ENCODE measurements around the gene PDLIM1. TPM values are rescaled to one million over a fixed set of nuclear protein-coding genes. Genes with fewer than 3 reads are reported as not detected.
"Not testable (repeated sequence)": the region's sequence is repeated elsewhere in the genome, so short reads cannot be mapped to it uniquely, and the experiment has no call there.

Gene PDLIM1
- total RNA-seq, 1 donor from 2014 or later, result 2.9 TPM

DNA sequence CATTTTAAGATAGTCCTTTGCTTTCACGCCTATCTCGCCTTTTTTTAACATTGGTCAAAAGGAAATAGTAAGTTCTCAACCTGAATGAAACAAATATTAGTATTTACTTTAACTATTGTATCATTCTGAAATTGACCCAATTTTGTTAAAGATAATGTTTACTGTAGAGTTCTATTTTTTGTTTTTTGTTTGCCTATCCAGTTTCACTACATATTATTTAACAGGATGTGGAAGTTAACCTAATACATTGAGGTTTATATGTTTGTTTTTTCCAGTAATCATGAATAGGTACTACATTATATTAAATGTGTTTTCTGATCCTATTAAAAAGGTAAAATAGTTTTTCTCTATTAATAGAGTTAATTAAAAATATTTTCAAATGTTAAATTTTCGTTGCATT lies 70.3 kb downstream of the PDLIM1 start:
- Mint-ChIP-seq H3K36me3 (ENCODE audit: low read depth) (peaks cover 6% of the 10 kb centered on the region), H3K4me3 (ENCODE audit: low read depth) (no peak overlapping the region), H3K4me1 (ENCODE audit: low read depth) (peaks cover 5% of the 10 kb centered on the region), H3K27me3 (ENCODE audit: low read depth) (peaks cover 4% of the 10 kb centered on the region), H3K9me3 (peaks cover 6% of the 10 kb centered on the region), H3K27ac (no peak overlapping the region)
- no peak for DNase-seq (ENCODE audit: low spot score)
- intact Hi-C loops (cut with micrococcal nuclease), result no loop called here

- H3K36me3 Mint-ChIP-seq (ENCODE audit: low read depth), result peaks cover 8% of the 10 kb centered on the region
- H3K27ac Mint-ChIP-seq, result no peak overlapping the region
- intact Hi-C loops (cut with micrococcal nuclease), result no loop called here
These were observed 73.3 kb downstream of the PDLIM1 start for GRCh38 chr10:95217476-95217875.

GRCh38 chr10:95214793-95215192 lies 76.0 kb downstream of the PDLIM1 start:
- Mint-ChIP-seq H3K27ac (no peak overlapping the region), H3K4me3 (ENCODE audit: low read depth) (no peak overlapping the region), H3K4me1 (ENCODE audit: low read depth) (peaks cover 12% of the 10 kb centered on the region), H3K27me3 (ENCODE audit: low read depth) (peaks cover 15% of the 10 kb centered on the region), H3K9me3 (peaks cover 6% of the 10 kb centered on the region), H3K36me3 (ENCODE audit: low read depth) (peaks cover 8% of the 10 kb centered on the region)
- no peak for DNase-seq (ENCODE audit: low spot score)
- intact Hi-C loops (cut with micrococcal nuclease), result no loop called here

More at GRCh38 chr10:95217476-95217875, 73.3 kb downstream of the PDLIM1 start:
- DNase-seq (ENCODE audit: low spot score), result no peak
- Mint-ChIP-seq H3K4me1 (ENCODE audit: low read depth) (peaks cover 10% of the 10 kb centered on the region), H3K9me3 (peaks cover 6% of the 10 kb centered on the region), H3K27me3 (ENCODE audit: low read depth) (peaks cover 12% of the 10 kb centered on the region), H3K4me3 (ENCODE audit: low read depth) (no peak overlapping the region)

DNA sequence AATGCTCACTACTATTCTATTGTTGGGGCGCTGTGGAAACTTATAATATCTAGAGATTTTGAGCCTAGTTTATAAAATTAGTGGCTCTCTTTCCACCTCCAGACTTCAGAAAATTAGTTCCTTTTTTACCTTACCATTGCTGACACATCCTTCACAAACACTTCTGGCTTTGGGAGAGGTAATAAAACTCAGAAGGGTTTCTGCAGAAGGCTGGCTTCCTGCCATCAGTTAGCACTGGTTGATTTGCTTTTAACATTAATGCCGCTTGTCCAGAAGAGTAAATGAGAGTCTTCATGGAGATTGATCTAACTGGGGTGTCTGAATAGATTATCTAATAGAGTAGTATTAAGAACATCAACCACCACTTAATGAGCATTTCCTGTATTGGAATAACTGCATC lies 76.4 kb downstream of the PDLIM1 start:
- H3K36me3 Mint-ChIP-seq (ENCODE audit: low read depth), result peaks cover 8% of the 10 kb centered on the region
- intact Hi-C loops (cut with micrococcal nuclease), result no loop called here
- peaks cover 15% of the 10 kb centered on the region for H3K27me3 Mint-ChIP-seq (ENCODE audit: low read depth)
- H3K4me3 Mint-ChIP-seq (ENCODE audit: low read depth), result no peak overlapping the region
- no peak for DNase-seq (ENCODE audit: low spot score)
- H3K4me1 Mint-ChIP-seq (ENCODE audit: low read depth), result peaks cover 8% of the 10 kb centered on the region
- H3K9me3 Mint-ChIP-seq, result peaks cover 6% of the 10 kb centered on the region
- no peak overlapping the region for H3K27ac Mint-ChIP-seq

GRCh38 chr10:95211606-95212279 lies 79.1 kb downstream of the PDLIM1 start:
- H3K4me3 Mint-ChIP-seq (ENCODE audit: low read depth), result no peak overlapping the region
- intact Hi-C loops (cut with micrococcal nuclease), result loop anchor here (2.0 kb wide), 1 partner anchor 33 kb away; no protein-coding TSS in a partner anchor
- peaks cover 15% of the 10 kb centered on the region for H3K27me3 Mint-ChIP-seq (ENCODE audit: low read depth)
- H3K27ac Mint-ChIP-seq, result no peak overlapping the region
- peaks cover 6% of the 10 kb centered on the region for H3K9me3 Mint-ChIP-seq
- no peak for DNase-seq (ENCODE audit: low spot score)
- H3K36me3 Mint-ChIP-seq (ENCODE audit: low read depth), result peaks cover 8% of the 10 kb centered on the region
- peaks cover 8% of the 10 kb centered on the region for H3K4me1 Mint-ChIP-seq (ENCODE audit: low read depth)

DNA sequence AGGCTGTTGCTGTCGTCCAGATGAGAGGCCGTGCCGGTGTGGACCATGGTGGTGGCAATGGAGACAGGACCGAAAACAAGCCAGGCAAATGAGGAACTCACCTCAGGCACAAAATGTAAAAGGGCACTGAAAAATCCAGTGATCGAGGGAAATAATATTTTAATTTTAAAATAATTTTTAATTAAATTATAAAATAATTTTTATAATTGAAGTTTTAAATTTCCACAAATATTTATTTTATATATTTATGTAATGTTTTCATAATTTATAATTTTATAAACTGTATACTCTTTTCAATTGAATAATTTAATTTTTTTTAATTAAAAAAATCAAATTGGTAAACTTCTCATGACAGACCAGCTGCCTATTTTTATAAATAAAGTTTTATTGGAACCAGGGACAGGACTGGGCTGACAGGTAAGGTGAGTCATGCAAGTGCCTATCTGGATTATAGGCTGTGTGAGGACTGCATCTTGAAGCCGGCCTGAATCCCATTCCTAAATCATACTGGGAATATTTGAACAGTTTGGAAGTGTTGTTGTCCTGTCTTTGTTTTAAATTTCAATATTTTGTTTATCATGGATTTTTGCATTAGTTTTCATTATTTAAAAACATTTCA lies 81.2 kb downstream of the PDLIM1 start:
- Mint-ChIP-seq H3K4me3 (ENCODE audit: low read depth) (no peak overlapping the region), H3K4me1 (ENCODE audit: low read depth) (peaks cover 5% of the 10 kb centered on the region), H3K27me3 (ENCODE audit: low read depth) (peaks cover 7% of the 10 kb centered on the region), H3K9me3 (no peaks in the 10 kb centered on the region), H3K36me3 (ENCODE audit: low read depth) (no peaks in the 10 kb centered on the region), H3K27ac (no peak overlapping the region)
- no peak for DNase-seq (ENCODE audit: low spot score)
- intact Hi-C loops (cut with micrococcal nuclease), result loop anchor here (2.0 kb wide), 1 partner anchor 35 kb away; no protein-coding TSS in a partner anchor

DNA sequence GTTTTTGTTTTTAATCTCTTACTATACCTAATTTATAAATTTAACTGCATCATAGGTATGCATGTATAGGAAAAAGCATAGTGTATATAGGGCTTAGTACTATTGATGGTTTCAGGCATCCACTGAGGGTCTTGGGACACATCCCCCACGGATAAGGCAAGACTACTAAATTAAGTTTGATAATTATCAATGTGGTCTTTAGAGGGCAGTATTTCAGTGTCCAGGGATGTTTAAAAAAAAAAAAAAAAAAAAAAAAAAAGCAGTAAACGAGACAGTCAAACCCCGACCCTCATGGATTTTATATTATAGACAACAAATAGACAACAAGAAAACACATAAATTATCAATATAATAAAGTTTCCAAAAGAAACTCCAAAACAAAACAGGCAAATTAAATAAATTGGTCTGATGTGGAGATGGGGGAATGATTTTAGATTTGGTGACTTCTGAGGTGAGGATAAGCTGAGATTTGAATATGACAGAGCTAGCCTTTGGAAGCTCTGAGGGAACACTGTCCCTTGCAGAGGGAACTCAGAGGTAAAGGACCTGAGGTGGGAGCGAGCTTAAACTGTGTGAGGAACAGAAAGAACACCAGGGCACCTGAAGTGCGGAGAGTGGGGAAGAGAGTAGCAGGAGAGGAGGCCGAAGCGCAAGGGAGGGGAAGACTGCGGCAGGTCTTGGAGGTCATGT lies 82.0 kb downstream of the PDLIM1 start:
- H3K9me3 Mint-ChIP-seq, result no peaks in the 10 kb centered on the region
- DNase-seq (ENCODE audit: low spot score), result no peak
- peaks cover 3% of the 10 kb centered on the region for H3K4me1 Mint-ChIP-seq (ENCODE audit: low read depth)
- H3K27ac Mint-ChIP-seq, result no peak overlapping the region
- intact Hi-C loops (cut with micrococcal nuclease), result no loop called here
- no peak overlapping the region for H3K4me3 Mint-ChIP-seq (ENCODE audit: low read depth)
- peaks cover 7% of the 10 kb centered on the region for H3K27me3 Mint-ChIP-seq (ENCODE audit: low read depth)
- H3K36me3 Mint-ChIP-seq (ENCODE audit: low read depth), result no peaks in the 10 kb centered on the region

DNA sequence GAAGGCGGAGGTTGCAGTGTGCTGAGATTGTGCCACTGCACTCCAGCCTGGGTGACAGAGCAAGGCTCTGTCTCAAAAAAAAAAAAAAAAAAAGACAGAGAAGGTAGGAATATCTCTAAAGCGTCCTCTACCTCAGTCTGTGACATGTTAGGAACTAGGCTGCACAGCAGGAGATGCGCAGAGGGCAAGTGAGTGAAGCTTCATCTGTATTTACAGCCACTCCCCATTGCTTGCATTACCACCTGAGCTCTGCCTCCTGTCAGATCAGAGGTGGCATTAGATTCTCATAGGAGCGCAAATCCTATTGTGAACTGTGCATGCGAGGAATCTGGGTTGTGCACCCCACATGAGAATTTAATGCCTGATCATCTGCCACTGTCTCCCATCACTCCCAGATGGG lies 87.9 kb downstream of the PDLIM1 start:
- H3K4me3 Mint-ChIP-seq (ENCODE audit: low read depth); H3K27me3 Mint-ChIP-seq (ENCODE audit: low read depth); H3K36me3 Mint-ChIP-seq (ENCODE audit: low read depth); H3K9me3 Mint-ChIP-seq; intact Hi-C loops (cut with micrococcal nuclease); DNase-seq (ENCODE audit: low spot score); H3K4me1 Mint-ChIP-seq (ENCODE audit: low read depth); H3K27ac Mint-ChIP-seq: not testable (repeated sequence)

GRCh38 chr10:95201736-95202135 lies 89.1 kb downstream of the PDLIM1 start:
- Mint-ChIP-seq H3K27ac (no peak overlapping the region), H3K36me3 (ENCODE audit: low read depth) (no peaks in the 10 kb centered on the region), H3K9me3 (no peaks in the 10 kb centered on the region), H3K4me1 (ENCODE audit: low read depth) (no peaks in the 10 kb centered on the region), H3K27me3 (ENCODE audit: low read depth) (peaks cover 3% of the 10 kb centered on the region), H3K4me3 (ENCODE audit: low read depth) (no peak overlapping the region)
- no peak for DNase-seq (ENCODE audit: low spot score)
- intact Hi-C loops (cut with micrococcal nuclease), result no loop called here

DNA sequence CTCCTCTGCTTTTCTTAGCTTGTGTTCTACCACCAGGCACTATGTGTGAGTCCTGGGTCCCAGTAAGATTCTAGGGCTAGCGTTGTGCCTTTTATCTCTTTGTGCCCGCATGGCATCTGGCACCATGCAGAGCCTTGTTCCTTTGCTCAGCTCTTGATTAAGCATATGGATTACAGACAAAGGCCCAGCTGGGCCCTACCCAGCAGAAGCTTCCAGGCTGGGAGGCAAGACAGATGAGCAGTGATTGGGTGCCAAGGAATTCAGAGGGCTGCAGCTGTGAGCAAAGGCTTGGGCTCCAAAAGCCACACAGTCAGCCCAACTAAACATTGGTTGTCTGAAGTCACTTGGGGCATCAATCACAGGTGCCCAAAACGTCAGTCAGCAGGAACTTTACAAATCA lies 94.8 kb downstream of the PDLIM1 start:
- H3K27me3 Mint-ChIP-seq (ENCODE audit: low read depth), result peaks cover 9% of the 10 kb centered on the region
- no peak for DNase-seq (ENCODE audit: low spot score)
- no peaks in the 10 kb centered on the region for H3K36me3 Mint-ChIP-seq (ENCODE audit: low read depth)

GRCh38 chr10:95193944-95194343 lies 96.9 kb downstream of the PDLIM1 start, which contains the start of gene ACSM6:
ACSM6 (plus strand) TSS chr10:95194238; CDS start chr10:95194486, 248 bp downstream.
- intact Hi-C loops (cut with micrococcal nuclease), result no loop called here
- no peak for DNase-seq (ENCODE audit: low spot score)
- Mint-ChIP-seq H3K27me3 (ENCODE audit: low read depth) (peaks cover 11% of the 10 kb centered on the region), H3K27ac (no peak within 1 kb of the TSS), H3K9me3 (no peaks in the 10 kb centered on the region), H3K36me3 (ENCODE audit: low read depth) (no peaks in the 10 kb centered on the region), H3K4me1 (ENCODE audit: low read depth) (no peaks in the 10 kb centered on the region), H3K4me3 (ENCODE audit: low read depth) (no peak within 1 kb of the TSS)

More for the DNA sequence above, 94.8 kb downstream of the PDLIM1 start:
- intact Hi-C loops (cut with micrococcal nuclease), result no loop called here
- Mint-ChIP-seq H3K4me1 (ENCODE audit: low read depth) (no peaks in the 10 kb centered on the region), H3K4me3 (ENCODE audit: low read depth) (no peak overlapping the region), H3K27ac (no peak overlapping the region), H3K9me3 (no peaks in the 10 kb centered on the region)

- intact Hi-C loops (cut with micrococcal nuclease), result no loop called here
These were observed 102.2 kb downstream of the PDLIM1 start for GRCh38 chr10:95188593-95188992.

DNA sequence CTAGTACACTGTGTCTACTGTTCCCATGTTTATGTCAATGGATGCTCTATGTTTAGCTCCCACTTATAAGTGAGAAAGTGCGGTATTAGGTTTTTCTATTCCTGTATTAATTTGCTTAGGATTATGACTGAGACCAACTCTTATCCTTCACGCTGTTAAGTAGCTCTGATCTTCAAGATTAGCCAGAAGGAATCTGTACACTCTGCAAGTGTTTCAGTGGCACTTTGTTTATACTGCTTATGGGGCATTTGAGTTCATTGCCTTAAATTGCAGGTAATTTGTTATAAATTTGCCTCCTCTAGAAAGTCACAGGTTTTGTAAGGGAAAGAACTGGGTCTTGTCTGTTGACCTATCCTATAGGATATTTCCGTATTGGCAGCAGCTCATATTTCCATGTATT lies 103.2 kb downstream of the PDLIM1 start:
- H3K36me3 Mint-ChIP-seq (ENCODE audit: low read depth), result no peaks in the 10 kb centered on the region
- H3K4me1 Mint-ChIP-seq (ENCODE audit: low read depth), result peaks cover 6% of the 10 kb centered on the region
- no peak for DNase-seq (ENCODE audit: low spot score)
- peaks cover 31% of the 10 kb centered on the region for H3K27me3 Mint-ChIP-seq (ENCODE audit: low read depth)
- no peaks in the 10 kb centered on the region for H3K9me3 Mint-ChIP-seq
- intact Hi-C loops (cut with micrococcal nuclease), result no loop called here
- H3K27ac Mint-ChIP-seq, result no peak overlapping the region
- no peak overlapping the region for H3K4me3 Mint-ChIP-seq (ENCODE audit: low read depth)

More at GRCh38 chr10:95188593-95188992, 102.2 kb downstream of the PDLIM1 start:
- H3K27ac Mint-ChIP-seq, result no peak overlapping the region
- H3K4me3 Mint-ChIP-seq (ENCODE audit: low read depth), result no peak overlapping the region
- no peaks in the 10 kb centered on the region for H3K9me3 Mint-ChIP-seq
- H3K27me3 Mint-ChIP-seq (ENCODE audit: low read depth), result peaks cover 32% of the 10 kb centered on the region
- H3K36me3 Mint-ChIP-seq (ENCODE audit: low read depth), result no peaks in the 10 kb centered on the region
- DNase-seq (ENCODE audit: low spot score), result no peak
- peaks cover 4% of the 10 kb centered on the region for H3K4me1 Mint-ChIP-seq (ENCODE audit: low read depth)
